ENCODE results near the gene GBE1. TPM values are rescaled to one million over a fixed set of nuclear protein-coding genes. Genes with fewer than 3 reads are reported as not detected.

Gene GBE1
- total and polyA plus RNA-seq, 7 donors: 10.2 to 24.6 (median 12.1) TPM

DNA sequence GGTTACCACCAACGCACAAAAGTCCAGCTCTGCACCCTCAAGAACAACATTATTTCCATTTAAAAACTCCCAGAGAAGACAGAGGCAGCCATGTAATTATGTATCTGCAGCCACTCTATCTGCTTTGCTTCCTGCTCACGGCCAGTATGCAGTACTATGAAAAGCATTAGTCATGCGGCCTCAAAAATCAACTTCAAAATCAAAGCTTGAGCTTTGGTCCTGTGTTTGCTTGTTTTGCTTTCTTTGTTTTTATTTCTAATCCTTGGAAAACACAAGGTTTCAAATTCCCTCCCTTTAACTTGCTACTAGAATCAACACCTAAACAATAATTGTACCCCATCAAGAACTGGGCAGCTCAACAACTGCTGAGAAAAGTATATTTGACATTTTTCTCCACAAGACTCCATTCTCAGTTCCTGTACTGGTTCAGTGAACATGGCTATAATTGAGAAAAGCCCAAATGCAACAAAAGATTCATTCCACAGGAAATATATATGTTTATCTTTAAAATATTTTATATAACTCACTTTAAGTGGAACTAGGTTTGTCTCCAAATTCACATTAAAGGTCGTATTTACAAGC is 37.6 kb downstream of the GBE1 start:
- H3K36me3 ChIP-seq: no peaks in the 10 kb centered on the region
- TF ChIP-seq POLR2A (IDR thresholded peaks at IDR 0.05) (no peak), POLR2AphosphoS5 (IDR thresholded peaks at IDR 0.05) (no peak), EP300 (IDR thresholded peaks at IDR 0.05) (no peak), CTCF (IDR thresholded peaks at IDR 0.05) (no peak)
- WGBS, 2 donors: 77 to 80% methylated on average over 4 of the region's 4 CpGs
- H3K4me3 ChIP-seq: no peak overlapping the region
- no peaks in the 10 kb centered on the region for H3K9me3 ChIP-seq
- H3K27me3 ChIP-seq: no peaks in the 10 kb centered on the region
- intact Hi-C loops (cut with DNase I): no loop called here
- no peak overlapping the region for H3K27ac ChIP-seq
- peaks cover 0 to 5% (median 0%) of the 10 kb centered on the region in 4 donors for H3K4me1 ChIP-seq
- DNase-seq: no peak

- TF ChIP-seq EP300 (IDR thresholded peaks at IDR 0.05) (no peak), CTCF (IDR thresholded peaks at IDR 0.05) (no peak), POLR2A (IDR thresholded peaks at IDR 0.05) (no peak), POLR2AphosphoS5 (IDR thresholded peaks at IDR 0.05) (no peak)
- no peaks in the 10 kb centered on the region for H3K4me1 ChIP-seq
- H3K4me3 ChIP-seq: no peak overlapping the region
- intact Hi-C loops (cut with DNase I): no loop called here
- H3K36me3 ChIP-seq: no peaks in the 10 kb centered on the region
- no peaks in the 10 kb centered on the region for H3K9me3 ChIP-seq
- DNase-seq: no peak
- 98 to 100% methylated on average over 1 of the region's 1 CpG for WGBS, 2 donors
- H3K27me3 ChIP-seq: no peaks in the 10 kb centered on the region
- no peak overlapping the region for H3K27ac ChIP-seq
Measured at GRCh38 chr3:81718311-81718710, 43.1 kb downstream of the GBE1 start.

DNA sequence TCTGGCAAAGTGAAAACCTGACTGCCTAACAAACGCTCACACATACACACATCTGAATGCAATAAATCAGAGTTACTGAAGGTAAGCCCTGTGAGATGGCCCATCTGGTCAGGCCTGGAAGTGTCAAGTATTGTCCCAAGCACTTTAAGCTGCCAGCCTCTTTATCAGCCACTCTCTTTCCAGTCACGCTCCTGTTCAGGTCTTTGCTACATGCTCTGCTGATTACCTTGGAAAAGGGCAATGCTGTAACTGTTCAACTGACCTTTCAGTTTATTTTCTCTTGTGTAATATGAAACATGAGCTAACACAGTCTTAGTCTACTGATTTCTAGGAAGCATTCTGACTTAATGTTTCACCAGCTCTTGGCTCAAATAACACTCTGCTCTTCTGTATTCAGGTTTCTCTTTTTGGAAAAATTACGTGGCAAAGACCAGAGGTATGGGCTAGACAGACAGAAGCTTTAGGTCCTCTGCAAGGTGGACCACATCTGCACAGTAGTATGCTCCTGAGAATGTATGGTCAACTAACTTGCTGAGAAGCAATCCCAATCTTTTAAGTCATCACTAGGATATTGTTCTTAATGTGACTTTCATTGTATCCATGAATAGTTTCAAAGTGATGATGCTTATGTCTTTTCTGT is 44.5 kb downstream of the GBE1 start:
- Histone ChIP-seq H3K27me3 (no peaks in the 10 kb centered on the region), H3K4me1 (no peaks in the 10 kb centered on the region), H3K27ac (no peak overlapping the region), H3K36me3 (no peaks in the 10 kb centered on the region), H3K4me3 (no peak overlapping the region), H3K9me3 (no peaks in the 10 kb centered on the region)
- intact Hi-C loops (cut with DNase I): no loop called here
- 59 to 80% methylated on average over 3 of the region's 3 CpGs for WGBS, 2 donors
- TF ChIP-seq POLR2A (IDR thresholded peaks at IDR 0.05) (no peak), CTCF (IDR thresholded peaks at IDR 0.05) (no peak), POLR2AphosphoS5 (IDR thresholded peaks at IDR 0.05) (no peak)
- DNase-seq: no peak

- H3K27ac ChIP-seq: no peak overlapping the region
- no peaks in the 10 kb centered on the region for H3K36me3 ChIP-seq
- no peaks in the 10 kb centered on the region for H3K9me3 ChIP-seq
- H3K4me3 ChIP-seq: no peak overlapping the region
- no peak for DNase-seq
- H3K27me3 ChIP-seq: no peaks in the 10 kb centered on the region
- 94 to 96% methylated on average over 4 of the region's 4 CpGs for WGBS, 2 donors
- no peaks in the 10 kb centered on the region for H3K4me1 ChIP-seq
- intact Hi-C loops (cut with DNase I): no loop called here
- TF ChIP-seq CTCF (IDR thresholded peaks at IDR 0.05): no peak
- no peak for TF ChIP-seq POLR2A (IDR thresholded peaks at IDR 0.05)
- TF ChIP-seq EP300 (IDR thresholded peaks at IDR 0.05): no peak
- TF ChIP-seq POLR2AphosphoS5 (IDR thresholded peaks at IDR 0.05): no peak
Measured at GRCh38 chr3:81713031-81713430, 48.4 kb downstream of the GBE1 start.

GRCh38 chr3:81709606-81710005 is 51.8 kb downstream of the GBE1 start:
- WGBS, 2 donors: 73 to 88% methylated on average over 2 of the region's 2 CpGs
- Histone ChIP-seq H3K9me3 (no peaks in the 10 kb centered on the region), H3K4me1 (no peaks in the 10 kb centered on the region), H3K36me3 (no peaks in the 10 kb centered on the region), H3K27me3 (no peaks in the 10 kb centered on the region), H3K27ac (no peak overlapping the region), H3K4me3 (no peak overlapping the region)
- DNase-seq: no peak
- intact Hi-C loops (cut with DNase I): no loop called here
- TF ChIP-seq CTCF (IDR thresholded peaks at IDR 0.05) (no peak), POLR2AphosphoS5 (IDR thresholded peaks at IDR 0.05) (no peak), POLR2A (IDR thresholded peaks at IDR 0.05) (no peak), EP300 (IDR thresholded peaks at IDR 0.05) (no peak)

All from sigmoid colon (tissue), 7 donors.